ENCODE measurements around the gene SPATA2L. TPM values are rescaled to one million over a fixed set of nuclear protein-coding genes. Genes with fewer than 3 reads are reported as not detected.

SPATA2L gene
- total and polyA plus RNA-seq, 2 of the 8 experiments (the other 6 are each of a cell fraction or from before 2014, with no cell fraction given), result 9.3 to 12.5 TPM

DNA sequence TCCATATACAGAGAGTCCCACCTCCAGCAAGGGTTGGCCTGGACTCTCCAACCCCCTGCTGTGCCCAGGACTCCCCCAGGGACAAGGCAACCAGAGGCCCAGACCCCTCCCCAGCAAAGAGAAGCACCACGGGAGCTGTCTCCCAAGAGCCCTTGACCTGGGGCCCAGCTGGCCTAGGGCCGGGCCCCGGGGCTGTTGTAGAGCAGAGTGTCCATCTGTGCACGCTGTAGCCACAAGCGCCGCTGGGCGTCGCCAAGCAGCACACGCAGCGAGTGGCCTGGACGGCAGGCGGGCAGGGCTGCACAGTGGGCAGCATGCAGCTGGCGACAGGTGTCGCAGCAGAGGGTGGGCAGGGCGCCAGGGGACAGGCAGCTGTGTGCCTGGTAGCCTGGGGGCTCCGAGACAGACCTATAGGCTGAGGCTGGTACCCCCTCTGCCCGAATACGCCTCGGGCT is 4.3 kb downstream of the SPATA2L start:
- H3K4me3 ChIP-seq (ENCODE audit: extremely low read depth in 1 of 4, insufficient read depth in 2 of 4, low read depth in 3 of 4, low read length in 4 of 4), result no peak overlapping the region
- no peak for DNase-seq (ENCODE audit: low read depth in 1 of 2, low spot score in 2 of 2)
- no peak for TF ChIP-seq BCL11A (IDR thresholded peaks at IDR 0.05; ENCODE audit: low read depth in 2 of 2, low read length in 2 of 2)
- TF ChIP-seq SP1 (IDR thresholded peaks at IDR 0.05; ENCODE audit: low read depth, low read length), result no peak
- TF ChIP-seq SRF (IDR thresholded peaks at IDR 0.05; ENCODE audit: low read depth, low read length), result no peak
- no peak for TF ChIP-seq GABPA (IDR thresholded peaks at IDR 0.05; ENCODE audit: borderline replicate concordance, insufficient read depth, low read length)
- TF ChIP-seq TAF1 (IDR thresholded peaks at IDR 0.05; ENCODE audit: low read depth, low read length), result no peak
- no peak for TF ChIP-seq RBBP5 (IDR thresholded peaks at IDR 0.05; ENCODE audit: borderline replicate concordance, low read depth, low read length)
- TF ChIP-seq JUN (IDR thresholded peaks at IDR 0.05; ENCODE audit: low read depth, low read length), result no peak
- TF ChIP-seq TCF12 (IDR thresholded peaks at IDR 0.05; ENCODE audit: low read depth, low read length), result no peak
- TF ChIP-seq RFX5 (IDR thresholded peaks at IDR 0.05; ENCODE audit: borderline replicate concordance, low read depth, low read length), result no peak
- no peak for TF ChIP-seq ZNF274 (IDR thresholded peaks at IDR 0.05; ENCODE audit: borderline replicate concordance, extremely low read depth, low read length)
- no peak for TF ChIP-seq ATF2 (IDR thresholded peaks at IDR 0.05; ENCODE audit: low read length)

More for the DNA sequence above, 4.3 kb downstream of the SPATA2L start:
- Histone ChIP-seq H3K14ac (ENCODE audit: insufficient read length) (no peak overlapping the region), H3K23me2 (ENCODE audit: low read depth, low read length) (peaks cover 13% of the 10 kb centered on the region; the same call in 1 of the 2 replicates), H3K27me3 (replicated peaks in 1 of 4; ENCODE audit: control insufficient read depth in 3 of 4, extremely low read depth in 1 of 4, insufficient read depth in 3 of 4, low read length in 3 of 4) (no peaks in the 10 kb centered on the region), H3K9me3 (ENCODE audit: insufficient read depth in 2 of 2, low read depth in 1 of 2, low read length in 1 of 2) (no peaks in the 10 kb centered on the region), H3K79me2 (ENCODE audit: control insufficient read depth in 1 of 2, insufficient read depth in 2 of 2, low read length in 2 of 2) (no peaks in the 10 kb centered on the region), H2AFZ (ENCODE audit: low read length) (no peak overlapping the region), H3K27ac (ENCODE audit: low read depth, low read length) (no peak overlapping the region), H2BK5ac (ENCODE audit: low read depth, low read length) (no peak overlapping the region), H3K4ac (replicated peaks; ENCODE audit: insufficient read length, low read depth, low read length) (no peak overlapping the region), H4K8ac (ENCODE audit: extremely low read depth, insufficient read depth, low read length) (peak overlapping the region; percentile 64; the same call in 1 of the 2 replicates), H2BK15ac (ENCODE audit: low read length) (no peak overlapping the region), H4K5ac (ENCODE audit: insufficient read length, low read depth, low read length) (no peak overlapping the region), H4K20me1 (replicated peaks in 1 of 2; ENCODE audit: control insufficient read depth in 1 of 2, insufficient read depth in 2 of 2, low read length in 2 of 2) (peaks cover 0 to 22% of the 10 kb centered on the region in 2 experiments), H2BK12ac (ENCODE audit: low read depth, low read length) (no peak overlapping the region), H3K9ac (replicated peaks in 1 of 4; ENCODE audit: extremely low read depth in 1 of 4, low read depth in 3 of 4, low read length in 3 of 4) (no peak overlapping the region), H2BK20ac (ENCODE audit: low read length) (no peak overlapping the region), H2BK120ac (replicated peaks; ENCODE audit: low read depth, low read length) (no peak overlapping the region), H3K18ac (ENCODE audit: extremely low read depth, low read length) (no peak overlapping the region), H3K56ac (replicated peaks; ENCODE audit: insufficient read length, low read depth, low read length) (no peak overlapping the region), H2AK5ac (ENCODE audit: low read depth, low read length) (no peak overlapping the region), H4K91ac (replicated peaks; ENCODE audit: insufficient read length, low read length) (no peak overlapping the region), H3K4me2 (ENCODE audit: insufficient read depth in 1 of 2, low read depth in 2 of 2, low read length in 2 of 2) (no peak overlapping the region), H3K23ac (ENCODE audit: insufficient read length) (no peak overlapping the region), H3K4me1 (replicated peaks in 1 of 4; ENCODE audit: control insufficient read depth in 3 of 4, insufficient read depth in 4 of 4, low read length in 3 of 4) (peaks cover 0 to 11% (median 5%) of the 10 kb centered on the region in 4 experiments; a peak in 5 of 7 replicates), H3K79me1 (ENCODE audit: low read depth, low read length) (no peaks in the 10 kb centered on the region), H3K36me3 (ENCODE audit: control insufficient read depth in 2 of 4, insufficient read depth in 4 of 4, low read length in 3 of 4) (peaks cover 3 to 30% (median 10%) of the 10 kb centered on the region in 4 experiments; a peak in 7 of 8 replicates)
- ChIA-PET POLR2A (ENCODE audit: partially characterized antibody) (interaction anchor here (1.0 to 6.6 kb wide), 12 partner anchors 9 to 221 kb away, joined by 3 to 59 read pairs (median 4); partner anchors contain the start of genes CDK10, CPNE7 and VPS9D1), CTCF (ENCODE audit: partially characterized antibody) (interaction anchor here (0.6 to 1.6 kb wide), 6 partner anchors 9 to 225 kb away, joined by 3 to 7 read pairs (median 3); no protein-coding TSS in a partner anchor)
- WGBS, 2 experiments (ENCODE audit: extremely low coverage in 1 of 2, insufficient coverage in 1 of 2, insufficient read length in 1 of 2, insufficient replicate concordance in 2 of 2, low coverage in 1 of 2, low lambda C conversion rate in 2 of 2, missing lambda C conversion rate in 1 of 2), result 88% methylated on average over 16 of the region's 19 CpGs; no CpG with 5 or more reads in 1 of the 2 experiments
- no peak for FAIRE-seq

Measured in H1 (cell line).